SHP77 treated with DMSO at 0.1 percent for 48 hours (cell line): ENCODE data around the gene FAM107A.
"Not testable (repeated sequence)": the region's sequence is repeated elsewhere in the genome, so short reads cannot be mapped to it uniquely, and the experiment has no call there.

Experiments used
- DNase-seq: peaks from one replicate; lab custom pipeline; 2025; lab: John Stamatoyannopoulos, UW

Gene FAM107A

DNA sequence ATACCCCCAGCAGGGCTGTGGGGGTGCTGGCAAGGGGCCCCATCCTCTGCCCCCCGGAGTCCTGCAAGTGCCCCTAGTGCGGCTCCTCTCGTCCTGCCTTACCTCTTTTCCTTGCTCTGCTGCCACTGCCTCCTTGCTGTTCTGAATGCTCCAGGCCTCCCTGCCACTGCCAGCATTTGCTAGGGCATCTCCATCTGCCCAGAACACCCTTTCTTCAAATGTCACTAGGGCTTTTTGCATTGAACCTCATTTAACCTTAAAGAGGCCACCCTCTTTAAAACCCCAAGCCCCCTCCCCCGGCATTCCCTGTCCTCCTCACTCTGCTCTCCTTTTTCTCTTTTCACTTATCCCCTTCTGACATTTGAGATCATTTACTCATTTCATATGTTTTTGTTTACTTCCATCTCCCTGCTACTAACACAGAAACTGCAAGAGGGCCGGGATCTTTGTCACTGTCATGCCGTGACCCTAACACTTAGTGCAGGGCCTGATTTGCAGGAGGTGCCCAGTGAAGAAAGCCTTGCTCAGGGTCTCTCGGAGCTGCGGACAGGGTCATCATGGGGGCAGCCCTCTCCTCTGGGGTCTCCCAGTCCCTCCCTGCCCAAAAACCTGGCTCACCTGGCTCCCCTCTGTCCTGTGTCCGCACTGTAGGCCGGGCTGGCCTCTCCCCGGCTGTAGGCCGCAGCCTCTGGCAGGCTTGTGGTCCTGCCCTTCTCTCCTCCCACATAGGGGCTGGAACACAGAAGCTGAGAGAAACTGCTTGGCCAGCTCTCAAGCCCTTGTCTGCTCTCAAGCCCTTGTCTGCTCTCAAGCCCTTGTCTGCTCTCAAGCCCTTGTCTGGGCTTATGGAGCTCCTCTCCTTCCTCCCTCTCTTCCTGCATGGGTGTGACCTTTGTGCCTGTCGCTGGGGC, 40.4 kb downstream of the FAM107A start, which contains the start of gene ACOX2:
ACOX2 (minus strand) TSS at position 690 of the 911 bp plus-strand sequence. CDS start 2,084 bp downstream, outside the sequence.
- no peak for DNase-seq

DNA sequence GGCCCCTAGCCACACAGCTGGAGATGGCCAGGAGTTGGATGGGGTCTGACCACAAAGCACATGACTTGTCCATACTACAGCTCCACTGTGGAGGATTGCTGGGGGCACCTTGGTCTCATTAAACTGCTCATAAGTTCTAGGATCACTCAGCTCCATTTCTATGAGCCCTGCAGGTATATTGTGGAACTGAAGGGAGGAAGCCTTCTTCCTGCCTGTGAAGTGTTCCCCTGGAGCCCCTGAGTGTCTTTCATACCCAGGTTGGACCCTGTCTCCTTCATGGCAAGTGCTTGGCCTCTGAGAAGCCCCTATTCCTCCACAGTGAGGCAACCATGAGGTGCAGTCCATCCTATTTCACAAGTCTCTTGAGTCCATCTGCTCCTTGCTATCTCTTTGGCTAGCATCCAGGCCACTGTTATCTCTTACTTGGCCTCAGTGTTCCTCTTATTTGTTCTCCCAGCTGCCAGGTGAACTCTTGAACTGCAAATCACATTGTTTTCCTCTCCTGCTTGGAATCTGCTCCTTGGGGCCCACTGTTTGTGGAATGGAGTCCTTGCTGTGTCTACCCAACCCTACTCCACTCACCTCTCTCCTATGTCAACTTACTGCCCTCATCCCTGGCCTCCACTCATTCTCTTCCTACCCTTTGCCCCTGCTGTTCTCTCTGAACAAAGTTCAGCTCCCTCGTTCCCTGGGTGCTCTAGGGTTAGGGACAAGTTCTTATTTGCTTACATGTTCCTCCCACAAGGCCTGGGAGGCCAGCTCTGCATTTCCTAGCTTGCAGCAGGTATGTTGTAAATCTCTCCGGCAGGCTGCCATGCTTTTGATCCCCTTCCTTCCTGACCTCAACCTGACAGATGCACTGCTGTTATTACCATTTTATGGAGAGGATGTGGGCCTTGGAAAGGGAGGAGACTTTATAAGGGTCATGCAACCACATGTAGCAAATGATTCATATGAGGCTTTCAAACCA, 41.4 kb downstream of the FAM107A start:
- no peak for DNase-seq

GRCh38 chr3:58534592-58535494, 42.3 kb downstream of the FAM107A start:
- DNase-seq: no peak

DNA sequence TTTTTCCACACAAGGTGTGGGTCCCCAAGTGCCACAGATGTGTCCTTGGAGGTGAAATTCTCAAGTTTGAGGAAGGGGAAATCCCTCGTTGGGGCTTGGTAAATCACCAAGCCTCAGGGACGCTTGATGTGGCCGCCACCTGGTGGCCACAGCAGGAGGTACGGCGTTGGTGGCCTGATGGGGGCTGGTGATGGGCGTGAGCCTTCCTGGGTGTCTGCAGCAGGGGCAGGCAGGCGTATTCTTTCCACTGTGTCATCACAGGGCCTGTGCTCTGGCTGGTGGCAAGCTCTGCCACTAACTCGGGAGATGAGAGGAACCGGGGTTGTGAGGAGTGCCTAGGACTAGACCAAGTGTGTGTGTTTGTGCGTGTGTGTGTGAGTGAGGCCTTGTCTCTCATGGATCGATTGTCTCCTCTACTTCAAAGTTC, 44.4 kb downstream of the FAM107A start:
- peak; percentile 27 for DNase-seq

DNA sequence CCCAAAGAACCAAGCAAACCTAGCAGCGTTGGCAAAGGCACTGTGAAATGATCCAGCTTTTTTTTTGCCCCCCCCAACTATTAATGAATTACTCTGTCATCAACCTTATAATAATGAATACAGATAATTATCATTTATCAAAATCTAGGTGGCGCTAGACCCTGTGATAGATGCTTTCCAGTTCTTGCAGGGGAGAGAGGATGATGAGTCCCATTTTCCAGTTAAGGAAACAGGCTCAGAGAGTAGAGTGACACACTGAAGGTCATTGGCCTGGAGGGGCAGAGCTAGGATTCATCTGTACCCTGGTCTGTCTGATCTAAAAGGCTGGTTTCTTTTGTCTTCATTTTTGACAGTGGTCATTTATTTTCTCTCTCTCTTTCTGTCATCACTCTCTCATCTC, 45.2 kb downstream of the FAM107A start:
- DNase-seq: no peak

DNA sequence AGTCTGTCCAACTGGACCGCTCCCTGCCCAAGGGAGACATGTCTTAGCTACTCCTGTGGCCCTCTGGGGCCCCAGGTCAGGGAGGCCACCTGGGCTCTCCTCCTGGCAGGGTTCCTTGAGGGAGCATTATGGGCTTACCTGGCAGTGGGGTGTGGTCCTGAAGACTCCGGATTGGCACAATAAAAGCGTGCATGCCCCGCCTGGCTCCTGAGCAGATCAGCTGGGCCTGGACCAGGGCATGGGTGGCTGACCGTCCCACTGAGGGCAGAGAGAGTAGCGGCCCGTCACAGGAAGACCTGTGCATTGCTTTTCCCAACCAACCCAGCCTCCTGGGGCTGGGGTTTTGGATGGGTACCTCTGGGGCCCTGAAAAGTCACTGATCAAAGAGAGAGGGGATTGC, 45.6 kb downstream of the FAM107A start:
- DNase-seq: no peak

DNA sequence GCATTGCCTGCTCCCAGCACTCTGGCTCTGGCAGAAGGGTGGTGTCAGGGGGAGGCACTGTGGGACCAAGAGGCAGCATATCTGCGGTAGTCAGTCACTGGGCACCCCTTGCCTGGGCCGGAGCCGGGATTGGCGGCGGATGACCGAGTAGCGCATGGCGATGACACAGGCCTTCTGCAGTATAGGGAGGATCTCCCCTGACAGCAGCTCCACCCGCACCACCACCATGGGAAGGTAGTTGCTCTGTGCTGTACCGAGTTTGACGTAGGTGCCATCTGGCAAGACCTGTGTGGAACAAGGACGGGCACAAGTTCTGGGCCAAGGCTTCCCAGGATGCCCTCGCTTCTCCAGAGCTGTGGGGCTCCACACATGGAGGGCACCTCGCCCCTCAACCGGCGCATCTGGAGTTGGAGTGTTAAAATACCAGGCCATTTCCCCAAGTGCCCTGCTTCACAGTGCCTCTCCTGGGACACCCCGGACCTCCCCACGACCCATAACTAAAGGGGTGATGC, 46.8 kb downstream of the FAM107A start:
- no peak for DNase-seq

GRCh38 chr3:58529516-58530353, 47.5 kb downstream of the FAM107A start:
- peak; percentile 6 for DNase-seq

GRCh38 chr3:58528629-58529028, 48.6 kb downstream of the FAM107A start:
- no peak for DNase-seq

GRCh38 chr3:58527440-58527839, 49.8 kb downstream of the FAM107A start:
- not testable (repeated sequence) for DNase-seq

GRCh38 chr3:58526515-58526957, 50.7 kb downstream of the FAM107A start:
- DNase-seq: no peak

DNA sequence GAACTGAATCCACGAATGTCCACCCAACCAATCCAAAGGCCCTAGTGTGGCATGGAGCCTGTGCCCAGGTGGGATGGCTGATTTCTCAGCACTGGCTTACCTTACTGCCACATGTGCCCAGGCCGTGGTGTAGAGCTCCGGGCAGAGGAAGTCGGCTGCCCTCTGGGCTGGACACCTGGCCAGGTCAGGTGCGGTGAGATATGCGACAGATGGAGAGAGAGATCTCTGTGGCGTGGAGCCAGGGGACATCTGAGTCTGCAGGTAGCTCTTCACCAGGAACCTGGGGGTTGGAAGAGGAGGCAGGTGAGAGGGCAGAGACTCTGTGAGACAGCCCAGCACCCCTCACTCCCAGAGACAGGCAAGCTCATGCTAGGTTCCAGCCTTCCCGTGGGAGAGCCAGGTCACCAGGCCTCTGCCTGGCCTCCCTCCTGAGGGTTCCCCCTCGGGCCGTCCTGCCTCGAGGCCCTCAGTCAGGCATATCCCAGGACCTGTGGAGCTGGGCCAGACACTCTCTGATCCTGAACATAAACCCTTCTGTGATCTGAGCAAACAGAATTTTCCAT, 52.8 kb downstream of the FAM107A start:
- no peak for DNase-seq

- DNase-seq: no peak
These were observed 54.3 kb downstream of the FAM107A start for GRCh38 chr3:58522759-58523425.

GRCh38 chr3:58521917-58522631, 55.1 kb downstream of the FAM107A start:
- DNase-seq: no peak

- no peak for DNase-seq
These were observed 55.9 kb downstream of the FAM107A start for GRCh38 chr3:58521336-58521670.

GRCh38 chr3:58520403-58521335, 56.5 kb downstream of the FAM107A start:
- no peak for DNase-seq

DNA sequence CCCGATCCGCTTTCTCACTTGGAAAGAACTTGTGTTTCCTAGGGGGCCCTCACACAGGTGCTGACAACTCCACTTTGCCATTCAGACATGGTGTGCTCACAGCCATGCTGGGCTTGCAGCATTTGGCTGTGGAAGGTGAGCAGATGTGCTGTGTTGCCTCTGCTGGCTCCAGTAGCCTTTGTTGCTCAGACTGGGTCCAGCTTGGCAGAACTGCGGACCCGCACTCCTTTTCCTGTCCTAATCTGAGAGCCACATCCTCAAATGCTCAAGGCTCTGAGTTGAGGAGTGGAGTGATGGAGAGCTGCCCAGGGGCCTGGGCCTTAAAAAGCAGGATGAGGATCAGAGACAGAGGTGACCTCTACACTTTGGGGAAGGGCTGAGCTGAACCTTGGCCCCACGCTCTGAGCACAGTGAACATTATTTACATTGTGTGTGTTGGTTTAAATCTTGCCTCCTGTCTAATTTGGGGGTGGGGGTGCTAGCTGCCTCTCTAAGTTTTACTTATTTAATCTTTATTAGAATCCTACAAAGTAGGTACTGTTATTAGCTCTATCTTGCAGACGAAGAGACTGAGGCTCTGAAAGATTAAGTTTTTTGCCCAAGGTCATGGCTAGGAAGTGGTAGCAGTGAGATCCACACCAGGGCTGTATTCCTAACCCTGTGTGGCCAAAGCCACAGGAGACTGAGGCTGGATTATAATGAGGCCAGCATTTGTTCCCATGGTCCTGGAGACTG, 57.4 kb downstream of the FAM107A start:
- no peak for DNase-seq
